H1 (cell line): Measurements from ENCODE around the gene HIVEP3. TPM values are rescaled to one million over a fixed set of nuclear protein-coding genes. Genes with fewer than 3 reads are reported as not detected.

Experiments
- CTCF ChIA-PET: fragments of 300-600 bp; sonication (Branson Sonifier 250); formaldehyde crosslinking; loops from one replicate; lab custom pipeline; 2021; ENCODE audit not compliant: partially characterized antibody; lab: Charles Lee
- POLR2A ChIA-PET: fragments of 300-600 bp; sonication (Branson Sonifier 250); formaldehyde crosslinking; loops from one replicate; lab custom pipeline; 2021; ENCODE audit warnings: inconsistent platforms; ENCODE audit not compliant: partially characterized antibody; lab: Charles Lee
- DNase-seq, 2 experiments: peaks; one replicate each; pipeline versions ENCODE4 v3.0.0 to v3.0.0-alpha.2; 2010 to 2022; ENCODE audit warnings: low spot score in 2 of 2, low read depth in 1 of 2, mixed read lengths in 1 of 2
- FAIRE-seq: peaks from 2 replicates; lab custom pipeline; 2011; peaks lifted over from hg19 to GRCh38; lab: Jason Lieb, UNC
- H2AFZ ChIP-seq: 2 replicates; pipeline ENCODE4 v1.8.1; 2012; ENCODE audit warnings: low read length, inconsistent platforms
- H2AK5ac ChIP-seq: 2 replicates; pipeline ENCODE4 v1.6.1; 2013; ENCODE audit warnings: low read depth, low read length
- H2BK120ac ChIP-seq: replicated peaks from 2 replicates; pipeline ENCODE3; 2013; ENCODE audit warnings: low read depth, low read length, inconsistent platforms
- H2BK12ac ChIP-seq: 2 replicates; pipeline ENCODE4 v1.6.1; 2013; ENCODE audit warnings: low read depth, low read length
- H2BK15ac ChIP-seq: 2 replicates; pipeline ENCODE4 v1.6.1; 2013; ENCODE audit warnings: low read length
- H2BK20ac ChIP-seq: 2 replicates; pipeline ENCODE4 v1.6.1; 2013; ENCODE audit warnings: low read length
- H2BK5ac ChIP-seq: 2 replicates; pipeline ENCODE4 v1.6.1; 2013; ENCODE audit warnings: low read depth, low read length
- H3K14ac ChIP-seq: 2 replicates; pipeline ENCODE4 v1.6.1; 2013; ENCODE audit warnings: inconsistent platforms; ENCODE audit not compliant: insufficient read length
- H3K18ac ChIP-seq: 2 replicates; pipeline ENCODE4 v1.6.1; 2013; ENCODE audit warnings: low read length; ENCODE audit errors: extremely low read depth
- H3K23ac ChIP-seq: 2 replicates; pipeline ENCODE4 v1.6.1; 2013; ENCODE audit warnings: inconsistent platforms; ENCODE audit not compliant: insufficient read length
- H3K23me2 ChIP-seq: 2 replicates; pipeline ENCODE4 v1.6.1; 2013; ENCODE audit warnings: low read depth, low read length
- H3K27ac ChIP-seq: 2 replicates; pipeline ENCODE4 v1.6.1; 2011; ENCODE audit warnings: low read depth, low read length, inconsistent platforms
- H3K27me3 ChIP-seq, 4 experiments: replicated peaks in 1 of 4; 1 replicate in 1 of 4; 2 replicates in 3 of 4; pipeline versions ENCODE4 v1.6.1 to v1.8.1; 2011 to 2013; ENCODE audit warnings: low read length in 3 of 4, mild to moderate bottlenecking in 3 of 4, inconsistent platforms in 2 of 4, mixed read lengths in 2 of 4, moderate library complexity in 1 of 4; ENCODE audit not compliant: control insufficient read depth in 3 of 4, insufficient read depth in 3 of 4; ENCODE audit errors: extremely low read depth in 1 of 4
- H3K36me3 ChIP-seq, 4 experiments: 2 replicates each; pipeline versions ENCODE4 v1.6.1 to v1.8.1; 2011 to 2013; ENCODE audit warnings: mild to moderate bottlenecking in 4 of 4, low read length in 3 of 4, moderate library complexity in 2 of 4, control low read depth in 1 of 4, inconsistent platforms in 1 of 4; ENCODE audit not compliant: insufficient read depth in 4 of 4, control insufficient read depth in 2 of 4
- H3K4ac ChIP-seq: replicated peaks from 2 replicates; pipeline ENCODE3; 2013; ENCODE audit warnings: low read length, low read depth, mixed read lengths, inconsistent platforms; ENCODE audit not compliant: insufficient read length
- H3K4me1 ChIP-seq, 4 experiments: replicated peaks in 1 of 4; 1 replicate in 1 of 4; 2 replicates in 3 of 4; pipeline versions ENCODE4 v1.6.1 to v1.8.1; 2011 to 2013; ENCODE audit warnings: low read length in 3 of 4, inconsistent platforms in 2 of 4, mixed read lengths in 1 of 4; ENCODE audit not compliant: insufficient read depth in 4 of 4, control insufficient read depth in 3 of 4
- H3K4me2 ChIP-seq, 2 experiments: 2 replicates each; pipeline versions ENCODE4 v1.6.1 to v1.8.1; 2011 to 2013; ENCODE audit warnings: low read depth in 2 of 2, low read length in 2 of 2, control low read depth in 1 of 2, inconsistent platforms in 1 of 2, mild to moderate bottlenecking in 1 of 2; ENCODE audit not compliant: insufficient read depth in 1 of 2
- H3K4me3 ChIP-seq, 4 experiments: fragments of 200-600, 300-600 bp in 1 of 4; sonication (generic), shearing (Covaris generic), sonication (Bioruptor Twin) in 1 of 4; 2 replicates each; pipeline versions ENCODE4 v1.5.1 to v1.8.1; 2011 to 2016; ENCODE audit warnings: low read length in 4 of 4, low read depth in 3 of 4, control low read depth in 2 of 4, inconsistent platforms in 2 of 4, mild to moderate bottlenecking in 2 of 4, mixed read lengths in 1 of 4, moderate library complexity in 1 of 4; ENCODE audit not compliant: insufficient read depth in 2 of 4; ENCODE audit errors: extremely low read depth in 1 of 4
- H3K56ac ChIP-seq: replicated peaks from 2 replicates; pipeline ENCODE3; 2013; ENCODE audit warnings: low read depth, mild to moderate bottlenecking, mixed read lengths, low read length, inconsistent platforms; ENCODE audit not compliant: insufficient read length
- H3K79me1 ChIP-seq: 2 replicates; pipeline ENCODE4 v1.6.1; 2013; ENCODE audit warnings: low read depth, low read length, control low read depth
- H3K79me2 ChIP-seq, 2 experiments: 2 replicates each; pipeline versions ENCODE4 v1.6.1 to v1.8.1; 2012 to 2013; ENCODE audit warnings: low read length in 2 of 2, mild to moderate bottlenecking in 2 of 2, inconsistent platforms in 1 of 2; ENCODE audit not compliant: insufficient read depth in 2 of 2, control insufficient read depth in 1 of 2
- H3K9ac ChIP-seq, 4 experiments: replicated peaks in 1 of 4; 1 replicate in 1 of 4; 2 replicates in 3 of 4; pipeline versions ENCODE4 v1.6.1 to v1.8.1; 2011 to 2013; ENCODE audit warnings: low read depth in 3 of 4, low read length in 3 of 4, control low read depth in 2 of 4, mild to moderate bottlenecking in 2 of 4, moderate library complexity in 2 of 4, inconsistent platforms in 1 of 4; ENCODE audit errors: extremely low read depth in 1 of 4
- H3K9me3 ChIP-seq, 2 experiments: 2 replicates each; pipeline versions ENCODE4 v1.6.1 to v1.8.1; 2012 to 2013; ENCODE audit warnings: mild to moderate bottlenecking in 2 of 2, moderate library complexity in 2 of 2, control low read depth in 1 of 2, inconsistent platforms in 1 of 2, low read depth in 1 of 2, low read length in 1 of 2, mixed read lengths in 1 of 2; ENCODE audit not compliant: insufficient read depth in 2 of 2
- H4K20me1 ChIP-seq, 2 experiments: replicated peaks in 1 of 2; 2 replicates each; pipeline versions ENCODE3 to v1.8.1; 2011 to 2013; ENCODE audit warnings: inconsistent platforms in 2 of 2, low read length in 2 of 2, mild to moderate bottlenecking in 1 of 2; ENCODE audit not compliant: insufficient read depth in 2 of 2, control insufficient read depth in 1 of 2
- H4K5ac ChIP-seq: 2 replicates; pipeline ENCODE4 v1.6.1; 2013; ENCODE audit warnings: low read length, low read depth, mixed read lengths, inconsistent platforms; ENCODE audit not compliant: insufficient read length
- H4K8ac ChIP-seq: 2 replicates; pipeline ENCODE4 v1.8.0; 2013; ENCODE audit warnings: mild to moderate bottlenecking, moderate library complexity, low read length, inconsistent platforms; ENCODE audit not compliant: insufficient read depth; ENCODE audit errors: extremely low read depth
- H4K91ac ChIP-seq: replicated peaks from 2 replicates; pipeline ENCODE3; 2013; ENCODE audit warnings: low read length, mixed read lengths, inconsistent platforms; ENCODE audit not compliant: insufficient read length
- BCL11A ChIP-seq, 2 experiments: IDR thresholded peaks; one replicate each; pipeline ENCODE4 v1.6.1; 2011; ENCODE audit warnings: low read depth in 2 of 2, low read length in 2 of 2, mild to moderate bottlenecking in 2 of 2
- CEBPB ChIP-seq: IDR thresholded peaks from 2 replicates; pipeline ENCODE4 v1.6.1; 2012; ENCODE audit warnings: low read depth, low read length
- CHD2 ChIP-seq: IDR thresholded peaks from 2 replicates; pipeline ENCODE4 v1.6.1; 2012; ENCODE audit warnings: low read length, improper control_type of control experiment
- CREB1 ChIP-seq: IDR thresholded peaks from 2 replicates; pipeline ENCODE4 v1.6.1; 2012; ENCODE audit warnings: inconsistent platforms
- CTBP2 ChIP-seq: IDR thresholded peaks from 2 replicates; pipeline ENCODE4 v1.7.0; 2011; ENCODE audit warnings: borderline replicate concordance, mild to moderate bottlenecking, moderate library complexity, mixed read lengths, low read length; ENCODE audit not compliant: insufficient read depth, insufficient read length
- HDAC2 ChIP-seq, 2 experiments: fragments of 300-600 bp in 1 of 2; sonication (generic) in 1 of 2; IDR thresholded peaks; 2 replicates each; pipeline ENCODE4 v1.6.1; 2011 to 2012; ENCODE audit warnings: low read depth in 2 of 2, low read length in 2 of 2, mild to moderate bottlenecking in 2 of 2, moderate library complexity in 2 of 2, borderline replicate concordance in 1 of 2, inconsistent platforms in 1 of 2
- HDAC6 ChIP-seq: IDR thresholded peaks from one replicate; pipeline ENCODE4 v1.7.1; 2012; ENCODE audit warnings: low read depth, mild to moderate bottlenecking, inconsistent platforms, low read length, moderate library complexity
- MAFK ChIP-seq: IDR thresholded peaks from 2 replicates; pipeline ENCODE4 v1.6.1; 2012; ENCODE audit warnings: low read depth, mild to moderate bottlenecking, improper control_type of control experiment, low read length
- POU5F1 ChIP-seq: IDR thresholded peaks from 2 replicates; pipeline ENCODE4 v1.6.1; 2011; ENCODE audit warnings: low read depth, mild to moderate bottlenecking, low read length, moderate library complexity
- RBBP5 ChIP-seq: IDR thresholded peaks from 2 replicates; pipeline ENCODE4 v1.7.1; 2012; ENCODE audit warnings: low read depth, mild to moderate bottlenecking, inconsistent platforms, low read length, moderate library complexity, borderline replicate concordance
- RNF2 ChIP-seq: fragments of 200-900, 300-1000 bp; sonication (generic); IDR thresholded peaks from 2 replicates; pipeline ENCODE4 v1.7.1; 2016; ENCODE audit warnings: borderline replicate concordance, low read depth, mild to moderate bottlenecking, antibody characterized with exemption, low read length; ENCODE audit not compliant: poor library complexity, severe bottlenecking; ENCODE audit errors: missing control alignments
- SIRT6 ChIP-seq: IDR thresholded peaks from one replicate; pipeline ENCODE4 v1.7.1; 2012; ENCODE audit warnings: low read length, inconsistent platforms
- SIX5 ChIP-seq: IDR thresholded peaks from 2 replicates; pipeline ENCODE4 v1.6.1; 2011; ENCODE audit warnings: mild to moderate bottlenecking, low read depth, low read length
- TBP ChIP-seq: IDR thresholded peaks from 2 replicates; pipeline ENCODE4 v1.6.1; 2011; ENCODE audit warnings: low read depth, low read length, improper control_type of control experiment
- whole genome bisulfite sequencing, 2 experiments: shearing (Covaris generic) in 1 of 2; methylation state at CpG; one replicate each; pipeline versions ENCODE4 v1.1.6 to v1.1.7; 2013 to 2015; ENCODE audit warnings: low lambda C conversion rate in 2 of 2, mixed read lengths in 2 of 2, inconsistent platforms in 1 of 2, low coverage in 1 of 2, missing lambda C conversion rate in 1 of 2; ENCODE audit not compliant: insufficient replicate concordance in 2 of 2, insufficient coverage in 1 of 2, insufficient read length in 1 of 2; ENCODE audit errors: extremely low coverage in 1 of 2, missing lambda C conversion rate in 1 of 2; 5-methylcytosine and 5-hydroxymethylcytosine counted together
- polyA plus RNA-seq, 7 experiments: library from polyadenylated mRNA; depleted of rRNA in 3 of 7; stranded (reverse) in 5 of 7; unstranded in 2 of 7; fragments of >200 nt in 5 of 7; fragments of 200-250 nt in 2 of 7; gene quantifications; 1 replicate in 5 of 7; 2 replicates in 1 of 7; 4 replicates in 1 of 7; pipeline versions ENCODE4 v1.2.1 to v1.2.3, GENCODE V29; 2011 to 2013; ENCODE audit warnings: missing spikeins in 2 of 7, mixed read lengths in 2 of 7
- total RNA-seq: library from RNA; stranded (reverse); fragmentation: NEBNext Ultra II Directional; extraction: Animal tissue kit (Norgen Biotek cat#: 25700); gene quantifications from 2 replicates; pipeline ENCODE4 v1.2.1, GENCODE V29; 2021

HIVEP3 gene
- total and polyA plus RNA-seq, 2 of the 8 experiments (the other 6 are each of a cell fraction or from before 2014, with no cell fraction given): 0.24 to 0.69 TPM

DNA sequence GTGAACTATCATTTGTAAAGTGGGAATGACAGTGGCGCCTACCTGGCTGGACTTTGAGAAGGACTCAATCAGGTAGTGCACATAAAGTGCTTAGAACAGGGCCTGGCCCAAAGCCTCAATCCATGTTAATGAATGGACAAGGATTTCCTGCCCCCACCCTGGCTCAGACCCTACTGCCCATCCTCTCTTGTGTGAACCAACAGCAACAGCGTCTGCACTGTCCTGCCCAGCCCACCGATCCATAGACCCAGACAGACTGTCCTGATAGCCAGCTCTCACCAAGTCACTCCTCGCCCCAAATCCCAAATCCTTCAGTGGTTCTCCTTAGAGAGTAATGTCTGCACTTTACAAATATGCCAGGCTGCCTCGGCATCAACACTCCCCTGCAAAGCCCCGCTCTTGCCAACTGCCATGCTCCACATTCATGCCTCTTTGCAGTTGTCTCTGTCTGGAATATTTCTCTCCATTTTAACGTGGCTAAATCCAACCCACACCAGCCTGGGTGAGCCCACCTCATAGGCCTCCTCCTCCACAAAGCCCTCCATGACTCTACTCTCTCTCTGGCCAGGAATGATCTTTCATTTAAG is 276.7 kb downstream of the HIVEP3 start:
- no peak overlapping the region for H3K18ac ChIP-seq
- H3K4ac ChIP-seq: no peak overlapping the region
- H4K20me1 ChIP-seq: no peaks in the 10 kb centered on the region
- H3K56ac ChIP-seq: no peak overlapping the region
- no peaks in the 10 kb centered on the region for H3K79me1 ChIP-seq
- no peak overlapping the region for H3K27ac ChIP-seq
- H2AFZ ChIP-seq: no peak overlapping the region
- DNase-seq (no peak), FAIRE-seq (no peak)
- no peak overlapping the region for H2BK5ac ChIP-seq
- H3K4me3 ChIP-seq: no peak overlapping the region
- ChIA-PET POLR2A (no interaction called here), CTCF (interaction anchor here (0.6 to 2.3 kb wide), 5 partner anchors 14 to 278 kb away, joined by 3 to 7 read pairs (median 3); no protein-coding TSS in a partner anchor)
- no peak overlapping the region for H2BK120ac ChIP-seq
- H4K91ac ChIP-seq: no peak overlapping the region
- no peaks in the 10 kb centered on the region for H3K27me3 ChIP-seq
- H3K9ac ChIP-seq: no peak overlapping the region
- no peak overlapping the region for H2BK20ac ChIP-seq
- H2AK5ac ChIP-seq: no peak overlapping the region
- H4K8ac ChIP-seq: no peak overlapping the region
- no peaks in the 10 kb centered on the region for H3K23me2 ChIP-seq
- no peak overlapping the region for H3K14ac ChIP-seq
- H3K4me1 ChIP-seq: 0 out of 7 replicates have a peak, but pooled peaks cover 0 to 3% (median 0%) of the 10 kb centered on the region in 4 experiments
- H3K79me2 ChIP-seq: no peaks in the 10 kb centered on the region
- 91% methylated on average over 7 of the region's 7 CpGs; no CpG with 5 or more reads in 1 of the 2 experiments for WGBS, 2 experiments
- H3K23ac ChIP-seq: no peak overlapping the region
- no peak overlapping the region for H4K5ac ChIP-seq
- no peaks in the 10 kb centered on the region for H3K9me3 ChIP-seq
- H2BK12ac ChIP-seq: no peak overlapping the region
- H3K36me3 ChIP-seq: no peaks in the 10 kb centered on the region
- no peak overlapping the region for H3K4me2 ChIP-seq
- no peak overlapping the region for H2BK15ac ChIP-seq
- TF ChIP-seq CHD2: no peak
- no peak for TF ChIP-seq TBP
- TF ChIP-seq CTBP2: no peak
- no peak for TF ChIP-seq CREB1
- TF ChIP-seq RBBP5: no peak
- TF ChIP-seq SIRT6: no peak
- TF ChIP-seq BCL11A (IDR thresholded peaks at IDR 0.05; ENCODE audit: low read depth in 2 of 2, low read length in 2 of 2): no peak
- no peak for TF ChIP-seq HDAC2 (IDR thresholded peaks at IDR 0.05; ENCODE audit: borderline replicate concordance in 1 of 2, low read depth in 2 of 2, low read length in 2 of 2)
- no peak for TF ChIP-seq HDAC6
- TF ChIP-seq SIX5: no peak
- TF ChIP-seq MAFK: no peak
- no peak for TF ChIP-seq POU5F1
- no peak for TF ChIP-seq CEBPB
- TF ChIP-seq RNF2: no peak
